Activated T-cell treated with anti-CD3 and anti-CD28 coated beads, Interleukin-2, amount 50 U/mL, for 4 hours (primary cell): ENCODE measurements around the gene TMEM191C. TPM values are rescaled to one million over a fixed set of nuclear protein-coding genes. Genes with fewer than 3 reads are reported as not detected.

Source experiments
- total RNA-seq, 3 donors: library from RNA; stranded (reverse); gene quantifications; one replicate each; pipeline ENCODE4 v1.2.1, GENCODE V29; 2021

The TMEM191C gene
- total RNA-seq, 3 donors from 2014 or later: 0.23 to 0.87 (median 0.53) TPM

Other genes starting within 250 kb of the TMEM191C start
- under 1 TPM in 2 of 3 donors, not detected in 1; 0.20 to 0.61 TPM for gene RIMBP3B, start 83.6 kb upstream of the TMEM191C start, total RNA-seq
- 1 to 10 TPM; 8.1 to 8.8 (median 8.2) TPM for gene HIC2, start 50.0 kb upstream of the TMEM191C start, total RNA-seq
- under 1 TPM in 2 of 3 donors, not detected in 1; 0.20 to 0.57 TPM for gene RIMBP3C, start 84.1 kb downstream of the TMEM191C start, total RNA-seq
- 10 to 100 TPM; 73.5 to 79.2 (median 78.0) TPM for gene UBE2L3, start 100.3 kb downstream of the TMEM191C start, total RNA-seq
- gene YDJC, start 162.6 kb downstream of the TMEM191C start, total RNA-seq: 10 to 100 TPM; 74.5 to 91.5 (median 91.4) TPM
- 1 to 10 TPM in 1 of 3 donors, under 1 TPM in 2; 0.73 to 1.3 (median 0.86) TPM for gene CCDC116, start 165.4 kb downstream of the TMEM191C start, total RNA-seq
- 100 to 1,000 TPM; 151 to 173 (median 163) TPM for gene SDF2L1, start 174.9 kb downstream of the TMEM191C start, total RNA-seq
- gene PPIL2, start 198.6 kb downstream of the TMEM191C start, total RNA-seq: 10 to 100 TPM; 40.0 to 44.7 (median 40.0) TPM